ENCODE measurements around the gene RAB23.

Gene RAB23

GRCh38 chr6:57242505-57242904 is 20.4 kb upstream of the RAB23 start:
- no peak for DNase-seq

GRCh38 chr6:57226221-57226620 is 4.1 kb upstream of the RAB23 start:
- no peak for DNase-seq

GRCh38 chr6:57224769-57225515 is 2.8 kb upstream of the RAB23 start:
- no peak for DNase-seq

GRCh38 chr6:57222743-57223077 is 603 bp upstream of the RAB23 start:
- no peak for DNase-seq

GRCh38 chr6:57221191-57221935 is 744 bp downstream of the RAB23 start:
- peak; percentile 52 for DNase-seq

GRCh38 chr6:57220083-57220703 is 1.9 kb downstream of the RAB23 start:
- no peak for DNase-seq

GRCh38 chr6:57217270-57217669 is 4.8 kb downstream of the RAB23 start:
- no peak for DNase-seq

- DNase-seq = no peak
Observed at GRCh38 chr6:57216235-57217101, 5.6 kb downstream of the RAB23 start.

- DNase-seq = no peak
Observed at GRCh38 chr6:57215260-57215659, 6.8 kb downstream of the RAB23 start.

GRCh38 chr6:57210060-57210459 is 12.0 kb downstream of the RAB23 start:
- no peak for DNase-seq

- no peak for DNase-seq
Observed at GRCh38 chr6:57209030-57209429, 13.1 kb downstream of the RAB23 start.

GRCh38 chr6:57207872-57208271 is 14.2 kb downstream of the RAB23 start:
- DNase-seq = no peak

GRCh38 chr6:57207141-57207540 is 15.0 kb downstream of the RAB23 start:
- DNase-seq = no peak

- DNase-seq = no peak
Observed at GRCh38 chr6:57205550-57206328, 16.4 kb downstream of the RAB23 start.

- DNase-seq = no peak
Observed at GRCh38 chr6:57201718-57202117, 20.4 kb downstream of the RAB23 start.

GRCh38 chr6:57198926-57199636 is 23.0 kb downstream of the RAB23 start:
- DNase-seq = no peak

GRCh38 chr6:57195457-57195856 is 26.6 kb downstream of the RAB23 start:
- DNase-seq = no peak

- no peak for DNase-seq
Observed at GRCh38 chr6:57193177-57193576, 28.9 kb downstream of the RAB23 start.

GRCh38 chr6:57190140-57190539 is 32.0 kb downstream of the RAB23 start:
- no peak for DNase-seq

- DNase-seq = no peak
Observed at GRCh38 chr6:57183336-57183735, 38.8 kb downstream of the RAB23 start.

GRCh38 chr6:57182017-57182432 is 40.1 kb downstream of the RAB23 start:
- no peak for DNase-seq

GRCh38 chr6:57180596-57180995 is 41.5 kb downstream of the RAB23 start:
- DNase-seq = no peak
